CD8-positive, alpha-beta memory T cell (primary cell): Measurements from ENCODE around the gene FRMD4B. TPM values are rescaled to one million over a fixed set of nuclear protein-coding genes. Genes with fewer than 3 reads are reported as not detected.

Source experiments
- CTCF ChIA-PET: fragments of 350-600 bp; sonication (Branson Sonifier 250); formaldehyde crosslinking; loops from one replicate; lab custom pipeline; 2021; ENCODE audit warnings: antibody characterized with exemption; lab: Charles Lee
- POLR2A ChIA-PET: fragments of 350-600 bp; sonication (Branson Sonifier 250); formaldehyde crosslinking; loops from one replicate; lab custom pipeline; 2021; ENCODE audit warnings: antibody characterized with exemption; lab: Charles Lee
- DNase-seq, 5 donors: peaks; one replicate each; pipeline versions ENCODE4 v3.0.0 to v3.0.0-alpha.2; 2020 to 2022; ENCODE audit warnings: mixed read lengths in 1 of 5
- H3K27ac ChIP-seq: one replicate; pipeline ENCODE4 v1.7.0; 2013; ENCODE audit warnings: low read depth, mild to moderate bottlenecking, low read length, moderate library complexity
- H3K27me3 ChIP-seq: 2 replicates; pipeline ENCODE4 v1.7.0; 2013; ENCODE audit warnings: low read length, mild to moderate bottlenecking; ENCODE audit not compliant: insufficient read depth, poor library complexity, severe bottlenecking
- H3K36me3 ChIP-seq: 2 replicates; pipeline ENCODE4 v1.7.0; 2013; ENCODE audit warnings: mild to moderate bottlenecking, low read length, moderate library complexity; ENCODE audit not compliant: insufficient read depth
- H3K4me1 ChIP-seq: 2 replicates; pipeline ENCODE4 v1.7.0; 2013; ENCODE audit warnings: mild to moderate bottlenecking, low read length, moderate library complexity; ENCODE audit not compliant: insufficient read depth
- H3K4me3 ChIP-seq: 2 replicates; pipeline ENCODE4 v1.7.0; 2013; ENCODE audit warnings: mild to moderate bottlenecking, low read length
- H3K9me3 ChIP-seq: 2 replicates; pipeline ENCODE4 v1.7.0; 2013; ENCODE audit warnings: mild to moderate bottlenecking, low read length
- H3K27ac Mint-ChIP-seq, 8 donors: one replicate each; pipeline ENCODE4 v1.8.0; 2020 to 2021; ENCODE audit warnings: mixed read lengths in 8 of 8, mild to moderate bottlenecking in 6 of 8, inconsistent platforms in 3 of 8, moderate library complexity in 3 of 8
- H3K27me3 Mint-ChIP-seq, 2 donors: one replicate each; pipeline ENCODE4 v1.8.0; 2020 to 2021; ENCODE audit warnings: mixed read lengths in 2 of 2, mild to moderate bottlenecking in 1 of 2, moderate library complexity in 1 of 2
- H3K36me3 Mint-ChIP-seq, 3 donors: one replicate each; pipeline ENCODE4 v1.8.0; 2020 to 2021; ENCODE audit warnings: mixed read lengths in 3 of 3, inconsistent platforms in 1 of 3, mild to moderate bottlenecking in 1 of 3
- H3K4me1 Mint-ChIP-seq, 3 donors: one replicate each; pipeline ENCODE4 v1.8.0; 2020 to 2021; ENCODE audit warnings: mixed read lengths in 3 of 3, inconsistent platforms in 1 of 3, mild to moderate bottlenecking in 1 of 3
- H3K4me3 Mint-ChIP-seq, 7 donors: one replicate each; pipeline ENCODE4 v1.8.0; 2020 to 2021; ENCODE audit warnings: mixed read lengths in 7 of 7, mild to moderate bottlenecking in 6 of 7, moderate library complexity in 4 of 7, inconsistent platforms in 2 of 7
- H3K9me3 Mint-ChIP-seq, 5 donors: one replicate each; pipeline ENCODE4 v1.8.0; 2020 to 2022; ENCODE audit warnings: mixed read lengths in 5 of 5, mild to moderate bottlenecking in 3 of 5, moderate library complexity in 2 of 5, inconsistent platforms in 1 of 5
- polyA plus RNA-seq: library from polyadenylated mRNA; unstranded; fragments of 300-500 nt; fragmentation: Illumina TruSeq; gene quantifications from one replicate; pipeline ENCODE4 v1.2.3, GENCODE V29; 2021
- total RNA-seq, 2 experiments: library from RNA; stranded (reverse); gene quantifications; one replicate each; pipeline ENCODE4 v1.2.3, GENCODE V29; 2021

FRMD4B gene
- total and polyA plus RNA-seq, 3 experiments from 2014 or later = 3.0 to 41.1 (median 40.3) TPM

DNA sequence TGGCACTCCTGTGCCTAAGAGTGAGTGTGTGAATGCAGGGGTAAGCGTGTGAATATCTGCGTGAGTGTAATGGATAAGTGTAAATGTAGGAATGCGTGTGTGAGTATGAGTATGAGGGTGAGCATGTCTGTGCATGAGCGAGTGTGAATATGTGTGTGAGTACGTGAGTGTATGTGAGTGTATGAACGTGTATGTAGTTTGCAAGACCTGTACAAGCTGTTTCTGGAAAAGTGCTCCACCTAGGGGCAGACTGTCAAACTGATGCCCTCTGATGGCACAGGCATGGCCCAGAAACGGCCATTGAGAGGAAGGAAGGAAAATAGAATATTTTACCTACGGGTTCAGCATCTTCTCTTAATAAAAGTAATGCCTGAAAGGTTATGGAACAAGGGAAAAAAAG lies 24.4 kb upstream of the FRMD4B start:
- peak; percentile 18 to 69 (median 32) for DNase-seq
- Histone ChIP-seq H3K4me1 (no peaks in the 10 kb centered on the region), H3K36me3 (no peaks in the 10 kb centered on the region), H3K4me3 (no peak overlapping the region), H3K27me3 (peaks cover 4% of the 10 kb centered on the region), H3K9me3 (no peaks in the 10 kb centered on the region), H3K27ac (no peak overlapping the region)
- Mint-ChIP-seq H3K4me1 (peaks cover 3 to 5% (median 4%) of the 10 kb centered on the region in 3 donors), H3K36me3 (no peaks in the 10 kb centered on the region), H3K27me3 (peaks cover 0 to 6% of the 10 kb centered on the region in 2 donors), H3K9me3 (peaks cover 0 to 2% (median 0%) of the 10 kb centered on the region in 5 donors), H3K4me3 (no peak overlapping the region), H3K27ac (no peak overlapping the region)
- ChIA-PET POLR2A (interaction anchor here (1.0 kb wide), 1 partner anchor 248 kb away, joined by 3 read pairs; no protein-coding TSS in a partner anchor), CTCF (interaction anchor here (0.8 to 3.3 kb wide), 8 partner anchors 12 to 252 kb away, joined by 3 to 23 read pairs (median 6); no protein-coding TSS in a partner anchor)

DNA sequence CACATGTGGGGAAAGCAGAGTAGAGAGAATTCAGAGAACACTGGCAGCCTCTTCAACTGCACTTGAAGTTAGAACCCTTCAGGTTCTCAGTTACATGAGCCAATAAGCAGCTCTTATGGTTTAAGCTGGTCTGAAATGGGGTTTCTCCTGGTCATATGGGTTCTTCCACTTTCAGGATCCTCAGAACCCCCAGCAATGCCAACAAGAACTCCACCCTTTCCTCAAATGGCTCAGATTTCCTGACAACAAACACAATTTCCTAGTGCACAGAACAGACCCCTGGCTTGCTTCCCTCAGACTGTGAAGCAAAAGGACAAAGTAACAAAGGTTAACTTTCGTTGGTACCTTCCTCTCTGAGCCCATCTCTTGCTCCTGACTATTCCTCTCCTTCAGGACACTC lies 23.9 kb upstream of the FRMD4B start:
- ChIA-PET CTCF (interaction anchor here (0.8 to 3.3 kb wide), 8 partner anchors 11 to 252 kb away, joined by 3 to 23 read pairs (median 6); no protein-coding TSS in a partner anchor), POLR2A (interaction anchor here (1.0 kb wide), 1 partner anchor 247 kb away, joined by 3 read pairs; no protein-coding TSS in a partner anchor)
- H3K9me3 ChIP-seq = no peaks in the 10 kb centered on the region
- no peak overlapping the region for H3K4me3 ChIP-seq
- peaks cover 0 to 6% of the 10 kb centered on the region in 2 donors for H3K27me3 Mint-ChIP-seq
- no peak for DNase-seq
- peaks cover 0 to 4% (median 2%) of the 10 kb centered on the region in 5 donors for H3K9me3 Mint-ChIP-seq
- H3K36me3 ChIP-seq = no peaks in the 10 kb centered on the region
- H3K4me3 Mint-ChIP-seq = no peak overlapping the region
- no peaks in the 10 kb centered on the region for H3K36me3 Mint-ChIP-seq
- H3K4me1 ChIP-seq = no peaks in the 10 kb centered on the region
- no peak overlapping the region for H3K27ac Mint-ChIP-seq
- peaks cover 3 to 5% (median 4%) of the 10 kb centered on the region in 3 donors for H3K4me1 Mint-ChIP-seq
- no peak overlapping the region for H3K27ac ChIP-seq
- H3K27me3 ChIP-seq = peaks cover 4% of the 10 kb centered on the region

DNA sequence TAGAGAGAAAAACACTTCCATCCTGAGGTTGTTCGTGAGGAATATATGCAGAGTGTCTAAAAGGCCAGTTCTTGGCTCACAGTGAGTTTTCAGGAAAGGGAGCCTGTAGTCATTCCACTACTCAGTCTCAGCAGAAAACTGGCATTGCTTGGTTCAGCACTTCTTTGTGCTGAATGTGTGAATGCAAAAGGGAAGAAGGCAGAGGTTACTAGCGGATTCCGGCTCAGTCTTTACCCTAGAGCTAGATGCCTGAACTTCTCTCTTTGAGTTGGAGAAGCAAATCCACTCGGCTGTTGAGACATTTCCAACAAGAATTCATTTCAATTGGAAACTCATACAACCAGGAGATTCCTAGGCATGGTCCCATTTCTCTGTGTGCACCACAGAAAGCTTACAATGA lies 23.1 kb upstream of the FRMD4B start:
- POLR2A ChIA-PET = no interaction called here
- H3K4me1 Mint-ChIP-seq = peaks cover 3 to 5% (median 4%) of the 10 kb centered on the region in 3 donors
- H3K27ac Mint-ChIP-seq = no peak overlapping the region

DNA sequence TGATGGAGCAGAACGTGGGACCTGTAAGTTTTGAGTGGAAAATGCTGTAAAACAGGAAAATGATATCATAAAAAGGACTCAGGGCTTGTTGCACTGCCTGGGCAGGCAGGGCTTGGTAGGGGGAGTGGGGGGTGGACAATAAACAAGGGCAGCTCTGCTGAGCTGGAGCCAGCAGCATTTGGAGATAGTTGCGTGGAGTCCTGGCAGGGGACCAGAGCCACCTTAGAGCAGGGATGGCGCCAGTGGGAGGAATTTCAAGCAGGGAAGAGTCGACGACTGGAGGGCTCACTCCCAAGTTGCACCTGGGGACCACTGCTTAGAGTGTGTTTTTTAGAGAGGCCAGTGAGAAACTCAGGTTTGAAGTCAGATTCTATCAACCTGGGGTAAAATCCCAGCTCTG lies 22.7 kb upstream of the FRMD4B start:
- Histone ChIP-seq H3K9me3 (no peaks in the 10 kb centered on the region), H3K4me1 (no peaks in the 10 kb centered on the region), H3K27ac (no peak overlapping the region), H3K4me3 (no peak overlapping the region), H3K27me3 (peaks cover 4% of the 10 kb centered on the region), H3K36me3 (no peaks in the 10 kb centered on the region)
- H3K4me1 Mint-ChIP-seq = peaks cover 3 to 5% (median 4%) of the 10 kb centered on the region in 3 donors
- CTCF ChIA-PET = interaction anchor here (1.1 to 3.3 kb wide), 2 partner anchors 10 to 38 kb away, joined by 3 to 23 read pairs; no protein-coding TSS in a partner anchor
- H3K4me3 Mint-ChIP-seq = no peak overlapping the region
- DNase-seq = no peak
- peaks cover 0 to 5% (median 3%) of the 10 kb centered on the region in 5 donors for H3K9me3 Mint-ChIP-seq
- peaks cover 0 to 6% of the 10 kb centered on the region in 2 donors for H3K27me3 Mint-ChIP-seq
- no peaks in the 10 kb centered on the region for H3K36me3 Mint-ChIP-seq
- no peak overlapping the region for H3K27ac Mint-ChIP-seq
- POLR2A ChIA-PET = no interaction called here

More for the DNA sequence above, 23.1 kb upstream of the FRMD4B start:
- CTCF ChIA-PET = interaction anchor here (1.1 to 3.3 kb wide), 4 partner anchors 11 to 39 kb away, joined by 3 to 23 read pairs (median 6); no protein-coding TSS in a partner anchor
- Histone ChIP-seq H3K27ac (no peak overlapping the region), H3K36me3 (no peaks in the 10 kb centered on the region), H3K9me3 (no peaks in the 10 kb centered on the region), H3K27me3 (peaks cover 4% of the 10 kb centered on the region), H3K4me3 (no peak overlapping the region), H3K4me1 (no peaks in the 10 kb centered on the region)
- H3K27me3 Mint-ChIP-seq = peaks cover 0 to 6% of the 10 kb centered on the region in 2 donors
- no peak for DNase-seq
- H3K9me3 Mint-ChIP-seq = peaks cover 0 to 5% (median 3%) of the 10 kb centered on the region in 5 donors
- H3K4me3 Mint-ChIP-seq = no peak overlapping the region
- H3K36me3 Mint-ChIP-seq = no peaks in the 10 kb centered on the region

DNA sequence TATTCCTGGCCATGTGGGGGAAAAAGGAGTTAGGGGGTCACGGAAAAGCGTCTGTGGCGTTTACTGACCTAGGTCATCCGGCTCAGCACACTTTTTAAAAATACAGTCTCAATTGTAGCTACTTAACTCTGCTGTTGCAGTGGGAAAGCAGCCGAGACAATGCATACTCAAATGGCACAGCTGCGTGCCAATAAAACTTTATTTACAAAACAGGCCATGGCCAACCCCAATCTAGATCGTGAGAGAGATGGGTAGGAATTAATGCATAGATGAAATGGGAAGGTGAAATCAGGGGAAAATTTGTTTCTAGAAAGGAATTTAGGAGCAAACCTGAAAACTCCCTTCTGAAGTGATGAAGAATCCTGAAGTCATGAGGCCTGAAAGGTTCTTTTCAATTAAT lies 22.0 kb upstream of the FRMD4B start:
- H3K9me3 ChIP-seq = no peaks in the 10 kb centered on the region
- no peak for DNase-seq
- Mint-ChIP-seq H3K4me3 (no peak overlapping the region), H3K27ac (no peak overlapping the region), H3K9me3 (peaks cover 0 to 5% (median 3%) of the 10 kb centered on the region in 5 donors), H3K4me1 (peaks cover 3 to 5% (median 4%) of the 10 kb centered on the region in 3 donors), H3K27me3 (peaks cover 0 to 6% of the 10 kb centered on the region in 2 donors), H3K36me3 (no peaks in the 10 kb centered on the region)
- no peaks in the 10 kb centered on the region for H3K4me1 ChIP-seq
- no peaks in the 10 kb centered on the region for H3K36me3 ChIP-seq
- POLR2A ChIA-PET = no interaction called here
- CTCF ChIA-PET = interaction anchor here (3.3 kb wide), 1 partner anchor 9 kb away, joined by 23 read pairs; no protein-coding TSS in a partner anchor
- H3K27ac ChIP-seq = no peak overlapping the region
- no peak overlapping the region for H3K4me3 ChIP-seq
- peaks cover 4% of the 10 kb centered on the region for H3K27me3 ChIP-seq

DNA sequence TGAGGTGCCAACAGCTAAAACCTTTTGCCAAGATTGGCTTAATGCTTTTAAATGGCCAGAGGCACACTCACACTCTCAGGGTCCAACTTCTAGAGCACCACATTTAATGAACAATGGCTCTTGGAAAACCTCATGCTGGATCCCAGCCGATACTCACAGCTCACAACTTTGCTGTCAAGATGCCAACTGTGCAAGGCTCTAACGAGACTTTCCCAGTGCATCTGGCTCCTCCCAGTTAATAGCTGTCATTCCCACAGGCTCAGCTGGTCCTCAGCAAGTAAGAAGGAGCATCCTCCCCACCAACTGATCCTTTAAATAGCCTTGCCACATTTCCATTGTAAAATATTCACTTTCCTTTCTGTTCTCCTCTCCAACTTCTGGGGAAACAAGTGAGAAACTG lies 20.3 kb upstream of the FRMD4B start:
- no peaks in the 10 kb centered on the region for H3K4me1 ChIP-seq
- Mint-ChIP-seq H3K4me3 (no peak overlapping the region), H3K27me3 (peaks cover 3 to 9% of the 10 kb centered on the region in 2 donors), H3K36me3 (no peaks in the 10 kb centered on the region), H3K4me1 (peaks cover 3 to 5% (median 4%) of the 10 kb centered on the region in 3 donors), H3K9me3 (peaks cover 0 to 5% (median 3%) of the 10 kb centered on the region in 5 donors), H3K27ac (no peak overlapping the region)
- CTCF ChIA-PET = no interaction called here
- H3K27ac ChIP-seq = no peak overlapping the region
- DNase-seq = no peak
- peaks cover 4% of the 10 kb centered on the region for H3K27me3 ChIP-seq
- POLR2A ChIA-PET = no interaction called here
- H3K9me3 ChIP-seq = no peaks in the 10 kb centered on the region
- H3K4me3 ChIP-seq = no peak overlapping the region
- no peaks in the 10 kb centered on the region for H3K36me3 ChIP-seq

DNA sequence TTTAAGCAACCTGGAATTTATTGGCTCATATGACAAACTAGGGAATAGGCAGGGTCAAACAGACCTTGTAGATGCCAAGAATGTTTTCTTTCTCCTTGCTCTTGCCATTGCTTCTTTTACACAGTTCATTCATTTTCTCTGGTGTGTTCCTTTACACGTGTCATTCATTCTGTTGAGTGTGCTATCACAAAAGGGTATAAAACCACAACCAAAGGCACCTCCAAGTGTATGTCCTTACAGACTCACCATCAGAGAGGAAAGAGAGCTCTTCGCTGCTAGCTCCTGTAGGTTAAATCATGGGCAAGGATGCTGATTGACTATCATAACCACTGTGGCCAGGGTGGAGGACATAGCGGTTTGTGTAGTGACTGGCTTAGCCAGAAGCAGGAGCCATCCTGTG lies 19.2 kb upstream of the FRMD4B start:
- POLR2A ChIA-PET = no interaction called here
- no peak for DNase-seq
- Histone ChIP-seq H3K36me3 (no peaks in the 10 kb centered on the region), H3K27ac (no peak overlapping the region), H3K27me3 (peaks cover 4% of the 10 kb centered on the region), H3K4me3 (no peak overlapping the region), H3K9me3 (no peaks in the 10 kb centered on the region), H3K4me1 (no peaks in the 10 kb centered on the region)
- no peak overlapping the region for H3K27ac Mint-ChIP-seq
- H3K4me3 Mint-ChIP-seq = no peak overlapping the region
- CTCF ChIA-PET = interaction anchor here (1.0 kb wide), 1 partner anchor 9 kb away, joined by 3 read pairs; no protein-coding TSS in a partner anchor
- H3K9me3 Mint-ChIP-seq = peaks cover 0 to 5% (median 3%) of the 10 kb centered on the region in 5 donors
- peaks cover 0 to 1% (median under 1%) of the 10 kb centered on the region in 3 donors for H3K4me1 Mint-ChIP-seq
- no peaks in the 10 kb centered on the region for H3K36me3 Mint-ChIP-seq
- H3K27me3 Mint-ChIP-seq = peaks cover 3 to 9% of the 10 kb centered on the region in 2 donors

DNA sequence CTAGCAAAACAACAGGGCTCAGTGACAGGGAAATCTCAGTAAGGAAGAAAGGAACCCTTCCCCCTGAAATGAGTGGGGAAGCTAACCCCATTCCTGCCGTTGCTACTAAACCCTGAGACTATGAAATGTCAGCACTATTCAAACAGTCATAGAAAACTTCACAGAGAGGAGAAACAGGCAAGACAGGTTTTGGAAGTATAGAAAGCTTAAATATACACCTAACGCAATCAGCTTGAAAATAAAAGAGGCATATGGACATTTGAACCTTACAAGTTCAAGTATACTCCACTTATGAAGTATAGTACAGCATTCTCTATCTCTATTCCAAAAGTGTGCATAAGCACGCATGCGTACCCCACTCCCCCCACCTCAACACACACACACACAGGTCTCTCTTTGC lies 17.6 kb upstream of the FRMD4B start:
- Histone ChIP-seq H3K9me3 (no peaks in the 10 kb centered on the region), H3K27ac (no peak overlapping the region), H3K4me1 (no peaks in the 10 kb centered on the region), H3K27me3 (no peaks in the 10 kb centered on the region), H3K4me3 (no peak overlapping the region), H3K36me3 (no peaks in the 10 kb centered on the region)
- no peak for DNase-seq
- H3K27ac Mint-ChIP-seq = no peak overlapping the region
- peaks cover 0 to 5% (median 3%) of the 10 kb centered on the region in 5 donors for H3K9me3 Mint-ChIP-seq
- peaks cover 9 to 10% of the 10 kb centered on the region in 2 donors for H3K27me3 Mint-ChIP-seq
- no peaks in the 10 kb centered on the region for H3K36me3 Mint-ChIP-seq
- POLR2A ChIA-PET = interaction anchor here (0.6 kb wide), 1 partner anchor 220 kb away, joined by 7 read pairs; no protein-coding TSS in a partner anchor
- CTCF ChIA-PET = interaction anchor here (0.6 to 1.0 kb wide), 3 partner anchors 9 to 97 kb away, joined by 3 read pairs; no protein-coding TSS in a partner anchor
- H3K4me3 Mint-ChIP-seq = no peak overlapping the region
- H3K4me1 Mint-ChIP-seq = no peaks in the 10 kb centered on the region
